T-helper 2 cell (primary cell): ENCODE measurements around the gene LILRB5.
"Not testable (repeated sequence)": the region's sequence is repeated elsewhere in the genome, so short reads cannot be mapped to it uniquely, and the experiment has no call there.

Experiments
- DNase-seq, 5 experiments: peaks; one replicate each; pipeline versions ENCODE4 v3.0.0 to v3.0.0-alpha.2; 2012 to 2022

Gene LILRB5

DNA sequence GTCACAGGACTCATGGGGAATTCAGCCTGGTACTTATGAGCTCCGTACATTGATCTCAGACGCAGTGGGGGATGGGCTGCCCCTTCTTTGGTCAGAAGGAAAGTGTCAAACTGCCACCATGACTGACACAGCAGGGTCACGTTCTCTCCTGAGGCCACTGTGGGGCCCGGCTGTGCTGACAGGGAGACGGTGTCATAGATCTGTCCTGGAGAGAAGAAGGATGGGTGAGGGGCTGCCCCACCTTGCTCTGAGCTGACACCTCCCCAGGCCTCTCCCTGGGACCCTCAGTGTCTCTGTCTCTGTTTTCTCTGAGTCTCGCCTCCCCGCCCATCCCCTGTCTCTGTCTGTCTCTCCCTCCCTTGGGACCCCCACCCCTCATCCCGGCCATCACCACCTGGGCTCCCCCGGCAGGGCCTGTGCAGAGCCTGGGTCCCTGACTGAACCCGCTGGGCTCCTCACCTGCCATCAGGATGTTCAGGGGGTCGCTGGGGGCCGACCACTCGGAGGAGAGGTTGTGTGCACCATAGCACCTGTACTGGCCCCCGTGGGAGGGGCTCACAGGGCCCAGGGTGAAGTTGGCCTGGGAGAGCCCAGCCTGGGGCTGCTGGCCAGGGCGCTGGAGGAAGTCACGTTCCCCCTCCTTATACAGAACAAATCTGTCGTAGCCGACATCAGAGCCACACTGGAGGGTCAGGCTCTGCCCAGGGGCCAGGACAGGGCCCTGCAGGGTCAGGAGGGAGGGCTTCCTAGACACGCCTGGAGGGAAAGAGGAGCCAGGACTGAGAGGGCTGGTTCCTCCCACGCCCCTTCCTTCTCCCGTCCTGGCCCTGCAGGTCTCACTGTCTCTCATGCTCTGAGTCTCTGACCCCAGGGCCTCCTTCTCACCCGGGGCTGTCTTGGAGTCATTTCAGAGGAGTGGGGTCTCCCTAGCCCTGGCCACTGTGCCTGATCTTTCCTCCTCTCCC, 16.4 kb downstream of the LILRB5 start:
- DNase-seq: not testable (repeated sequence)

DNA sequence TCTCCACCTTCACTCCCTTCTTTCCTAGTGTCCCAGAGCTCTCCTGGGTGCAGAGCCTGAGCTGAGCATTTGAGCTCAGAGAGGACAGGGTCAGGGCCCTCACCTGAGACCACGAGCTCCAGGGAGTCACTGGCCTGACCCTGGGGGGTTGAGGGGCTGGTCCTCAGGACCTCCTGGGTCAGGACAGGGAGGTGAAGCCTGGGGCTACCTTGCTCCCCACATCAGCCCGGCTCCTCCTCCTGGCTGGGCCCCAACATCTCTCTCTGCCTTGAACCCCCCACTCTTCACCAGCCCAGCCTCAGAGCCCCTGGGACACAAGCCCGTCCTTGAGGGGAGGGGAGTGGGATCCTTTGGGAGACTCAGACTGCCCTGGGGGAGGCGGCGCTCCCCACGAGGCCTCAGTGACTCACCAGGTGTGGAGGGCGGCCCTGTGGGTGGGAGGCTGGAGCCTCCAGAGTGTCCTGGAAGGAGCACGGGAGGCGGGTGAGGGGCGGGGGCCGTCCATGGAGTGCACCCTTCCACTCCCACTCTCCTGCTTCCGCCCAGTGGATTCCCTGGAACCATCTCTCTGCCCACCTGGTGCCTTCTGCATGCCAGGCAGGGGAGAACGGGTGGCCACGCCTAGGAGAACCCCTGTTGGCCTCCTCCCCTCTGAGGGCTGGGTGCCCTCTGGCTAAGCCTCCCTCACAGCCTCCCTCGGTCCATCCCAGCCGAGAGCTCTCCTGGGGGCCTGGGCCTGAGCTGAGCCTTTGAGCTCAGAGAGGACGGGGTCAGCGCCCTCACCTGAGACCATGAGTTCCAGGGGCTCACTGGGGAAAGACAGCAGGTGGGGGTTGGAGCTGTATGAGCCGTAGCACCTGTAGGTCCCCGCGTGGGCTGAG, 17.3 kb downstream of the LILRB5 start:
- not testable (repeated sequence) for DNase-seq

DNA sequence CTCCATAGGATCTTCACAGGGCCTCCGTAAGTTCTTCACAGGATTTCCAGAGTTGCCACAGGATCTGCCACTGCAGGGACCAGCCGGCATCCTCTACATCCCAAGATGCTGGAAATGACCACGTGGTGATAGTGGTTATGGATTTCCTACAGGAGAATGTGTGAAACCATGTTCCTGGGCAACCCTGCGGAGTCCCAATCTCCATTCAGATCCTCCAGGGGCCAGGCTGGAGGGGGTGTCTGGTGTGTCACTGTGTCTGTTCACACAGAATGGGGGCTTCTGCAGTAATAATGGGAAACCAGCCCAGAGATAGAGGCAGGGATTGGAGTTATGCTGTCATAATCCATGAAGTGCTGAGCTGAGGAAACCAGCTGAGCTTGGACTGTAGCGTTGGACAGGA, 23.1 kb downstream of the LILRB5 start:
- no peak for DNase-seq

DNA sequence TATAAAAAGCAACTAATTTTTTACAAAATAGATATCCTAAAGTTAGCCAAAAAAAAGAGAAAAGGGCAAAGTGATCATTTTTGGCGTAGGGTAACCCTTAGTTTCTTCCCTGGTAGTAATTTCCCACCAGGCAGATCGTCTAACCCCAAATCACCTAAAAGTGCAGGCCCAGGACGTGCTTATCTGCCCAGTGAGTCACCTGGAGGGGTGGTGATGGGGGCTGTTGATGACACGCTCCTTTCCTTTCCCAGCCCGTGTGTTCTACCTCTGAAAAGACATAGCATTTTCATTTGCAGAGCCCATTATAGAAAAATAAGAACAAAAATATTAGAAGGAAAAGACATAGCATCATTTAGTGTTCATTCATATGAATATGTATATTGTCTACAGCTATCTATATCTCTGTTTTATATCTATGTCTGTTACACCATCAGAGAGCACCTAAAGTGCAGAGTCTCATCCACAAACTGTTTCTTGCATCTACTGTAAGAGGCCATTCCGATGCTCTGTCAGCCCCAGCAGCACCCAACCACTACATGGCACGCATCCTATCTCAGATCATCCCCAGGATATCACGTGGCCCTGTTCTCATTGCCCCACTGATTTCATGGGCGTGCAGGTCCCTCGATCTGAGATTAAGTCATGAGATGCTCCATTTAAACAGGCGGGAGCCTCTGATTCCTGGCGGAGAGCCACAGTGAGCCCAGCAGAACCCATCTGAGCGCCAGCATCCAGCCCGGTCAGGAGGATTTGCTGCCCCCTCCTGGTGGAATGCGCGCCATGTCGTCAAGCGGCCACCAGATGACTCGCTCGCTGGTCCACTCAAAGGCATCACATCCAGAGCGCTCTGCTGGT, 25.8 kb downstream of the LILRB5 start:
- peak; percentile 67 to 86 (median 72) for DNase-seq

DNA sequence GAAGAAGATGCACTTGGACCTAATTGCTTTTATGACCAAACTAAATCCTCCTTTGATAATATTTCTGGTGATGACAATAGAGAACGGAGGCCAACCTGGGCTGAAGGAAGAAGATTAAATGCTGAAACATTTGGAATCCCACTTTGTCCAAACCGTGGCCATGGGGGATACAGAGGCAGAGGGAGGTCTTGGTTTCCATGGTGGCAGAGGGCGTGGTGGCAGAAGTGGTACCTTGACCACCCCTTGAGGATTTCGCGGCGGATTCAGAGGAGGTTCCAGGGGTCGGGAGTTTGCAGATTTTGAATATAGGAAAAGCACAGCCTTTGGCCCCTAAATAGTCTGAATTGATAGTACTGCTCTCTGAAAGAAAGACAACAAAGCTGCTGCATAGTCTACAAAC, 27.0 kb downstream of the LILRB5 start:
- DNase-seq: no peak

DNA sequence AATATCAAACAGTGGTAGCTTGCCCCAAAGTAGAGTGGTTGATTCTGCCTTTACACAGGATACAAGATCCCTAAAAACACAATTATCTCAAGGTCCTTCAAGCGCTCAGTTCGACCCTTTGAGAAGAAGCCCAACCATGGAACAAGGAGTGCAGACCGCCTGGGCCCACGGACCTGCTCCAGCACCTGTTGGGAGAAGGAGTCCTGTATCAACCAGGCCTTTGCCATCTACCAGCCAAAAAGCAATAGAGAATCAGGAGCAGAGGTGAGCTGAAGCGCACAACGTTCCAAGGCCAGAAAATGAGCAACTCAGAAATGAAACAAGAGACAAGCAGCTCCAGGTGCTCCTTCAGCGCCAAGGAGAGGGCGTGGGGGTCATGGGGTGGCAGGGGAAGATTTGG, 27.9 kb downstream of the LILRB5 start:
- DNase-seq: no peak

DNA sequence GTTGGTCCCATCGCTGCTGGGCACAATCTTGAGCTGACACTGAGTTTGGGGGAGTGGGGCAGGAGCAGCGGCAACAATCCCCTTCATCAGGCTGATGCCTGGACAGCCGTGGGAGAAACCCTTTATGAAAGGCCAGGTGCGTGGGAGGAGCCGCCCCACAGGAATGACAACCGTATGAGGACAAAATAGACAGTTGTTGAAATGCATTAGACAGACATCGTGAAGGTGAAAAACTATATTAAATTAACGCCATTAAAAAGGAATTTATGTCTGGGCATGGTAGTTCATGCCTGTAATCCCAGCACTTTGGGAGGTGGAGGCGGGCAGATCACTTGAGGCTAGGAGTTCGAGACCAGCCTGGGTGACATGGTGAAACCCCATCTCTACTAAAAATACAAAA, 32.5 kb downstream of the LILRB5 start:
- not testable (repeated sequence) for DNase-seq

DNA sequence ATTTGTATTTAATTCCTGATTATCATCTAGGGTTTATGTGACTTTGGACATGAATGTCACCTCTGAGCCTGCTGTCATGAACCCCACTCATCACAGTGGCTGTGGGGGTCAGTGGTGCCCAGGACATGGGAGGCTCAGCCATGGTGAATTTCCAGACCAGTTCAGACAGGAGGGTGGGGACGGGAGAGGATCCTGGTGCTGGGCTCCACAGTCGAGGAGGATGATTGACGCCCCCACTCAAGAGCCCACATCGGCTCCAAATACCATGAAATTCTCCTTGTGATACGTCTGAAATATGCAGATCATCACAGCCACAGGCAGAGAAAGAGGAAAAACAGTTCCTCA, 33.2 kb downstream of the LILRB5 start:
- DNase-seq: not testable (repeated sequence)

DNA sequence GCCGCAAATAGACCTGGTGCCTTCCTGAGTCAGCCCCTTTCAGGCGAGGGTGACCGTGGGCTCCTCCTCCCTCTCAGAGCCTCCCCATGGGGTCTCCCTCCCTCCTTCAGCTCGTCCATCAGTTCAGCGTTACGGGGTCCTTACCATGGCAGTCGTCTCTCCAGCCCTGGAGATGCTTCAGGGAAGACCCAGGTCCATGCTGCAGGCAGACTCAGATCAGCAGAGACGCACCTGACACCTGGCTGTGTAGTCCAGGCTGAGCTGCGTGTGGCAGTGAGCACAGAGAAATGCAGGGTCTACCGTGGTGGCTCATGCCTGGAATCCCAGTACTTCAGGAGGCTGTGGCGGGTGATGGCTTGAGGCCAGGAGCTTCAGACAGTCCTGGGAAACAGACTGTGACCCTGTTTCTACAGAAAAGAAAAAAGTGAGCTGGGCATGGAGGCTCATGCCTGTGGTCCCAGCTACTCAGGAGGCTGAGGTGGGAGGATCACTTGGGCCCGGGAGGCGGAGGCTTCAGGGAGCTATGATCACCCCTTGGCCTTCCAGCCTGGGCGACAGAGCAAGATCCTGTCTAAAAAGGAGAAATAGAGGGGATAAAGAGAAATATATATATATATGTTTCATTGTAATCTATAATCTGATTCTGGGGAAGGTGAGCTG, 33.7 kb downstream of the LILRB5 start:
- DNase-seq: not testable (repeated sequence)

DNA sequence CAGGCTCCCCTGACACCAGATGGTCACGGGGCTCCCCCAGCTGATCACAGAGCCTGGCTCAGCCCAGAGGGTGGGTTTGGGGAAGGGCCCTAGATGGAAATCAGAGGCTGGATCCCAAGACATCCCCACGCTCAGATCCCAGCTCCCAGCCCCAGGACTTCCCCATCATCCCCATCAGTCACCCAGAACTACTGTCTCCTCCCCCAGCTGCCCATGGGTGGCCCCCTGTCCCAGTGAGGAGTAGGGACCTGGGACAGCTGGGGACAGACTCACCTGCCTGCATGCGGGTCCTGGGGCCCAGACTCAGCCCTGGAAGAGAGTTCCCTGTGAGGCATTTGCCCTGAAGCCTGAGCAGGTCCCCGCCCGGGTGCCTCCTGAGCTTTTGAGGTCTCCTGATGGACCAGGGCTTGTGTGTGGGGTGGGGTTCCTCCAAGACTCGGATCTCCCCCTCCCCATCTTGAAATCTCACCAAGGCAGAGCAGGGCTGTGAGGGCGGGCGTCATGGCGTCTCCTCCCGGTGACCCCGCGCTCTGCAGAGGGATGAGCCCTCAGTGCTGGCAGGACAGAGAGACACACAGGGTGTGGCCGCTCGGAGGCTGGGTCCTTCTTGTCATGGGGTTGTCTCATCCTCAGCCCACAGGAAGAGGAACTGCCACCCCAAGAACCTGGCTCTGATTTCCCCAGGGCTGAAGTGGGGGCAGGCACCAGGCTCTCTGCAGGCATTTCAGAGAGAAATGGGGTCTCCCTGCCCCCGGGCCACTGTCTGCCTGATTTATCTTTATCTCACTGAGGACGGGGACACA, 34.4 kb downstream of the LILRB5 start, which contains the start of gene LILRB3:
Gene LILRB3 (minus strand): TSS at position 534 of the 803 bp plus-strand sequence. CDS start 31 bp downstream, at position 503.
- DNase-seq: not testable (repeated sequence)

DNA sequence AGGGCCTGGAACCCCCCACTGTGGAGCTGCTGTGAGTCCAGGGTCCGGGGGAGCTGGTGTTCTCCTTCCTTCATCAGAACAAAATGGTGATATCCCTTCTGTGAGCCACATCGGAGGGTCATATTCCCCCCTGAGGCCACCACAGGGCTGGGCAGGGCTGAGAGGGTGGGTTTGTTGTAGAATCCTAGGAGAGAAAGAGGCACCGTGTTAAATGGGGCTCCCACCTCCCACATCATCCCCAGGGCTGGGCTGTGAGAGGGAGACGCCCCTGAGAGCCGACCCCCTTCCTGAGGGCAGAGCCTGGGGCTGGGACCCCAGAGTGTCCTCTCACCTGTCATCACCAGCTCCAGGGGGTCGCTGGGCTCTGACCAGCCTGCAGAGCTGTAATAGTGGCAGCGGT, 35.1 kb downstream of the LILRB5 start:
- DNase-seq: not testable (repeated sequence)

DNA sequence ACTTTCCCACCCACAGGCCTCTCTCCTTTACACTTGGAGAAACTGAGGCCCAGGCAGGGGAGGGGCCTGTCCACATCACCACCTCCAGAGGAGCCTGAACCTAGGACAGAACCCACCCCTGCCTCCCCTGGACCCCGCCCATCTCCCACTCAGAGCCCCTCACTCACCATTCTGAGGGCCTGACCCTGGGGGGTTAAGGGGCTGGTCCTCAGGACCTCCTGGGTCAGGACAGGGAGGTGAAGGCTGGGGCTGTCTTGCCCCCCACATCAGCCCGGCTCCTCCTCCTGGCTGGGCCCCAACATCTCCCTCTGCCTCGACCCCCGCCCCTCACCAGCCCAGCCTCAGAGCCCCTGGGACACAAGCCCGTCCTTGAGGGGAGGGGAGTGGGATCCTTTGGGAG, 37.4 kb downstream of the LILRB5 start:
- not testable (repeated sequence) for DNase-seq

DNA sequence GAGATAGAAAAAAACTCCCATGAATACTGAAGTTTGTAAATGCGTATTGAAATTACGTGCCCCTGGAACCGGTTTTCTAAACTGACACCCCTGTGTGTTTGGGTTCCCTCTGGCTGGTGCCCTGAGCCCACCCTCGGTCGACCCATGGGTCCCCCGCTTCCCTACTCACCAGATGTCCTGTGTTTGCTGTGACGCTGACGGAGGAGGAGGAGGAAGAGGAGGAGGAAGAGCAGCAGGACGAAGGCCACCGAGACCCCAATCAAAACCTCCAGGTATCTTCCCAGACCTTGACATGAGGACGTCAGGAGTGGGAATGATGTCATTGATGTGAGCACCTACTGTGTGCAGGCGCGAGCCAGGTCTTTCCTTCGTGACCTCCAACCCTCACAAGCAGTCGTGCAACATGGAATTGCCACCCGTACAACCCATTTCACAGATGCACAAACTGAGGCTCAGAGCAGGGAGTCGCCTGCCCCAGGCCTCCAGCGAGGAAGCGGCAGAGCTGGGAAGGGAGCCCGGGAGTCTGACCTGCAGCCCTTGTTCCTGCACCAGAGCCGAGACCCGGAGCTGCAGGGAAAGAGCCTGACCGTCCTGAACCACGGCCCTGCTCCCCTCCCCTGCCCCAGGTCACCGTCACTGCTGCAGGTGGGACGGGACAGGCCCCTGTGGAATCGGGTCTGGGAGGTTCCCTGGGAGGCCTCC, 38.0 kb downstream of the LILRB5 start:
- DNase-seq: no peak

DNA sequence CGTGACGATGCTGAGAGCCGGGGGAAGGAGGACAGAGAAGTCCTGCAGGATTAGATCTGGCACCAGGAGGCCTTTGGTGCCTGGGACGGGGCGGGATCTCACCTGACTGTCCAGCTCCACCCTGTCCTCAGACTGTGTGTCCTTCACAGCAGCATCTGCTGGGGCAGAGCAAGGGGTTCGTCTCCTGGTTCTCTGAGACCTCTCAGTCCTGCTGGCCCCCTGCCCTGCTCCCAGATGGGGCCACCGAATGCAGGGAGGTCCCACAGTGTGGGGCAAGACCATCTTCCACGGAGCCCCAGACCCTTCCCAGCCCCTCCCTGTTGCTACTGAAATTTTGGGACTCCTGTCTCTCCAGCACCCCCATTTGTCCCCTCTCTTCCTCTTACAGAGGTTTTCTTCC, 38.8 kb downstream of the LILRB5 start:
- no peak for DNase-seq

DNA sequence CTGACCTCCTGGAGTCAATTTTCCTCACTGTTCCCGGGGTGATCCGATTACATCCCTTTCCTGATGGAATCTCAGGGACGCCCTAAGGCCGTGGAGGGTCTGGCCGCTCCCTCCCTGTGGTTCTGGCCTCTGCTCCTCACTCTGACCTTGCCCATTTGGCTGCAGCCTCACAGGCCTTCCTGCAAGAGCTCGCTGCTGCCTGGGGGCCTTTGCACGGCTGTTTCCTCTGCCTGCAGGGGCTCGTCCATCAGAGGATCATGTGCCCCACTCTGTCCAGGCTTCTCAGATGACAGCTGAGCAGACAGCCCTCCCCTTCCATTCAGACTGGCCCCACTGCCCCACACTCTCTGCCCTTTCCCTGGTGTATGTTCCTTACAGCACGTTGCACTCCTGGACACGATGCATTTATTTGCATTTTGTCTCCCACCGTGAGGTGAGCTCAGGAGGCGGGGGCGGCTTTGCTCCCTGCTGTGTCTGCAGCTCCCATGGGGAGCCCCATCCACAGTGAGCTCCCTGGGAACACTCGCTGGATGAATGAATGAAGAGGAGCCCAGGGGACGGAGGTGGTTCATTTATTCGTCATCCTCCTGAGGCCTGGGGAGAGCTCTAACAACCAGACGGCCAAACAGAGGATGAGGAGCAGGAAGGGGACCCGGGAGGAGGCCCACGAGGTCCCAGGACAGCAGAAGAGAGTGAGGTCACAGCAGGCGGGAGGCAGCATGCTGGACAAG, 39.4 kb downstream of the LILRB5 start:
- not testable (repeated sequence) for DNase-seq

DNA sequence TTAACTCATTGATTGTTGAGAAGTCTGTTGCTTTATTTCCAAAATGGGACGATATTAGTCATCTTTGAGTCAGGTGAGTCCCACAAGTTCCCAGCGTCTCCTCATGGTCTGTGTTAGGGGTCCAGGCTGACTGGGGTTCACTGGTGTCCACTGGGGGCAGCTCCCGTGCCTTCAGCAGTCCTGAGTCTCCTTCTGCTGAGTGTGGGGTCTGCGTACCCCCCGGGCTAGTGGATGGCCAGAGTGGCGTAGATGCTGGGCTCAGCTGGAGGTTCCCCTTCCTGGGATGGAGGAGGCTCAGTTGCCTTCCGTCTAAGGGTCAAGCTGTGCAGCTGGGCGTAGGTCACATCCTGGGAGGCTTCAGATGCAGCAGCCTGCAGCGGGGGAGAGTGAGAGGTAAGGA, 40.2 kb downstream of the LILRB5 start:
- no peak for DNase-seq

DNA sequence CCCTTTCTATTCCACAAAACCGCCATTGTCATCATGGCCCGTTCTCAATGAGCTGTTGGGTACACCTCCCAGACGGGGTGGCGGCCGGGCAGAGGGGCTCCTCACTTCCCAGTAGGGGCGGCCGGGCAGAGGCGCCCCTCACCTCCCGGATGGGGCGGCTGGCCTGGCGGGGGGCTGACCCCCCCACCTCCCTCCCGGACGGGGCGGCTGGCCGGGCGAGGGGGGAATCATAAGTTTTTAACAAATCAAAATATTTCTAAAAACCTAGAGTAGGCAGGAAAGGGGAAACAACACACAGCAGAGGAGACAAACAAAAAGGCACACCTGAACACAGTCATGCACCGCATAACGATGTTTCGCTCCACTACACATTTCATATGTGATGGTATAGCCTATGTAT, 42.3 kb downstream of the LILRB5 start:
- DNase-seq: not testable (repeated sequence)

DNA sequence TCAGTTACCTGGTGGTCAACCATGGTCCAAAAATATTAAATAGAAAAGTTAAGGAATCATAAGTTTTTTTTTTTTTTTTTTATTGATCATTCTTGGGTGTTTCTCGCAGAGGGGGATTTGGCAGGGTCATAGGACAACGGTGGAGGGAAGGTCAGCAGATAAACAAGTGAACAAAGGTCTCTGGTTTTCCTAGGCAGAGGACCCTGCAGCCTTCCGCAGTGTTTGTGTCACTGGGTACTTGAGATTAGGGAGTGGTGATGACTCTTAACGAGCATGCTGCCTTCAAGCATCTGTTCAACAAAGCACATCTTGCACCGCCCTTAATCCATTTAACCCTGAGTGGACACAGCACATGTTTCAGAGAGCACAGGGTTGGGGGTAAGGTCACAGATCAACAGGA, 42.9 kb downstream of the LILRB5 start:
- not testable (repeated sequence) for DNase-seq

DNA sequence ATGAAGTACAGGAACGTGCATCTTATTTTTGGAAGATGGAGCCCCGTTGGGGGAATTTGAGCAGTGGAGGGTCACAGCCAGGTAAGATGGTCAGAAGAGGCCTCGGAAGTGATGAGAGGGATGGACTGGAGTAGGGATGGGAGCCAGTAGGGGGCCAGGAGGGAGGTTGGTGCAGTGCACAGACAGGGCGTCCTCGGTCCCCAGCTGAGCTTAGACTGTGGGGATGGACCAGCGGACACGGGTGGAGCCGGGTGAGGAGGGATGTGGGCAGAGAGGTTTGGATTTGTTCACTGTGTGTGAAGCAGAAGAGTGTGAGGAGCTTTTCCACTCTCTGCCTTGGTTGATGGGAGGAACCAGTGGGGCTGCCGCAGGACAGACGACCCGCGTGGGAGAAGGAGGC, 45.8 kb downstream of the LILRB5 start:
- no peak for DNase-seq
